Adrenal gland (tissue), 5 donors: ENCODE data around the gene PBX1.

Experiments
- POLR2A ChIP-seq, 2 donors: fragments of 450-650 bp; IDR thresholded peaks; one replicate each; pipeline ENCODE4 v1.6.1; 2017; ENCODE audit warnings: antibody characterized with exemption in 2 of 2, mild to moderate bottlenecking in 2 of 2, moderate library complexity in 1 of 2
- TF ChIP-seq, protein P1 (sequence below), 6 experiments: fragments of 450-650 bp in 4 of 6; fragments of 200-600 bp in 2 of 6; sonication (generic) in 1 of 6; IDR thresholded peaks; 1 replicate in 5 of 6; 2 replicates in 1 of 6; pipeline versions ENCODE4 v1.5.1 to v1.8.0; 2016 to 2021; ENCODE audit warnings: antibody characterized with exemption in 6 of 6, mild to moderate bottlenecking in 2 of 6, moderate library complexity in 1 of 6
- donor health status: DM: no; HTN: no; CAD: no.

DNA sequence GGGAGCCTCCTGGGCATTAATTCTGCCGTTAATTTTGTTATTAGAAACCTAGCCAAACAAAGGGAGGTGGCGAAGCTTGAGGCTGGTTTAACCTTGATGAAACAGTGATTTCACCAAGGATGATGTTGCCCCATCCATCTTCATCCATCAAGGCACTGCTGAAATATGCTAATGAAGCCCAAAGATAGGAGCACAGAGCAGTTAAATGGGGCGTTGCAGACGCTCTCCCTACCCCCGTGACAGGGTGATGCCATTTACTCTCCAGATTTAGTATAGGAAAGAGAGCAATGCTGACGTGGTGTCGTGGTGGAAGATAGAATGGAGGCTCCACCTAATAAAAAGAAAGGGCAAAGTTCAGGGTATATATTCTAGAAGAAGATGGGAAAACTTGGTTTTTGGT lies 84.0 kb downstream of the PBX1 start:
- no peak for TF ChIP-seq POLR2A (IDR thresholded peaks at IDR 0.05)
- TF ChIP-seq, protein P1, sequence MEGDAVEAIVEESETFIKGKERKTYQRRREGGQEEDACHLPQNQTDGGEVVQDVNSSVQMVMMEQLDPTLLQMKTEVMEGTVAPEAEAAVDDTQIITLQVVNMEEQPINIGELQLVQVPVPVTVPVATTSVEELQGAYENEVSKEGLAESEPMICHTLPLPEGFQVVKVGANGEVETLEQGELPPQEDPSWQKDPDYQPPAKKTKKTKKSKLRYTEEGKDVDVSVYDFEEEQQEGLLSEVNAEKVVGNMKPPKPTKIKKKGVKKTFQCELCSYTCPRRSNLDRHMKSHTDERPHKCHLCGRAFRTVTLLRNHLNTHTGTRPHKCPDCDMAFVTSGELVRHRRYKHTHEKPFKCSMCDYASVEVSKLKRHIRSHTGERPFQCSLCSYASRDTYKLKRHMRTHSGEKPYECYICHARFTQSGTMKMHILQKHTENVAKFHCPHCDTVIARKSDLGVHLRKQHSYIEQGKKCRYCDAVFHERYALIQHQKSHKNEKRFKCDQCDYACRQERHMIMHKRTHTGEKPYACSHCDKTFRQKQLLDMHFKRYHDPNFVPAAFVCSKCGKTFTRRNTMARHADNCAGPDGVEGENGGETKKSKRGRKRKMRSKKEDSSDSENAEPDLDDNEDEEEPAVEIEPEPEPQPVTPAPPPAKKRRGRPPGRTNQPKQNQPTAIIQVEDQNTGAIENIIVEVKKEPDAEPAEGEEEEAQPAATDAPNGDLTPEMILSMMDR (IDR thresholded peaks at IDR 0.05), result no peak
